ENCODE results near the gene GLCE.

GLCE gene

DNA sequence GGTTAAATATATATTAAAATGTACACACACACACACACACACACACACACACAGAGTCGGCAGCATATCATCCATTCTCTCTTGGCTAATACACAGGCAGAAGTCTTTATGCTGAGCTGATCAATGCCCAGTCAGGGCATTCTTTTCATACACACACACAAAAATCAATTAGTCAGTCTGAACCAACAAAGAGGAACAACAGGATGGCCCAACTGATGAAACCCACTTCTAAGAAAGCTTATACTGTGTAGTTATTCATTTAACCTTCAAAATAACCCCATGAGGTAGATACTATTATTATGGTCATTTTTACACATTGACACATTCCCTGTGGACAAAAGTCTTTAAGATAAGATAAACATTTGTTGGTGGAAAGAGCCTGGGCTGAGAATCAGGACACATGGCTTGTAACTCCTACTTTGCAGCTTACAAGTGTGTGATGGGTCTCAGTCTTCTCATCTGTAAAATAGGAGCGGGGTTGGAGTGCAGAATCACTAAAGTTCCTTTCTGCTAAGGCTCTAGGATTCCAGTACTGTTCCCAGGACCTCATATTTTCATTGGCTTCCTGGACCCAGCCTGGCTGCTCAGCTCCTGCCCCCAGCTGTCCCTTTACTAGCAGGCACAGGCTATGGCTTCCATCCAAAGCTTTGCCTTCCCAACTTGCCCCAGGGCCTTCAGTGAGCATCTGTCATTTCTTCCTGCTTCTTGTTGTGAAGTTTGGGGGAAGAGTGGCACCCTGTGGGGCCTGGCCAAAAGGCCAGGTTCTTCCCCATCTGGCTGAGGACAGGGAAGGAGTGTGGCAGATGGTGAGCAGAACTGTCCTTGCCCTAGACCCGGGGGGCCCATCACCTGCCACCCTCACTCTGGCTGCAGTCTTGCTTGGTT is 27.2 kb upstream of the GLCE start:
- no peak overlapping the region for H3K4me2 ChIP-seq (ENCODE audit: low read depth, low read length, poor library complexity, severe bottlenecking)
- H3K27ac ChIP-seq (ENCODE audit: low read depth, low read length) = no peak overlapping the region
- H3K27me3 ChIP-seq (ENCODE audit: low read length) = no peaks in the 10 kb centered on the region
- TF ChIP-seq EZH2phosphoT487 (conservative IDR thresholded peaks at IDR 0.05; ENCODE audit: low read length) = no peak
- TF ChIP-seq, protein P1, sequence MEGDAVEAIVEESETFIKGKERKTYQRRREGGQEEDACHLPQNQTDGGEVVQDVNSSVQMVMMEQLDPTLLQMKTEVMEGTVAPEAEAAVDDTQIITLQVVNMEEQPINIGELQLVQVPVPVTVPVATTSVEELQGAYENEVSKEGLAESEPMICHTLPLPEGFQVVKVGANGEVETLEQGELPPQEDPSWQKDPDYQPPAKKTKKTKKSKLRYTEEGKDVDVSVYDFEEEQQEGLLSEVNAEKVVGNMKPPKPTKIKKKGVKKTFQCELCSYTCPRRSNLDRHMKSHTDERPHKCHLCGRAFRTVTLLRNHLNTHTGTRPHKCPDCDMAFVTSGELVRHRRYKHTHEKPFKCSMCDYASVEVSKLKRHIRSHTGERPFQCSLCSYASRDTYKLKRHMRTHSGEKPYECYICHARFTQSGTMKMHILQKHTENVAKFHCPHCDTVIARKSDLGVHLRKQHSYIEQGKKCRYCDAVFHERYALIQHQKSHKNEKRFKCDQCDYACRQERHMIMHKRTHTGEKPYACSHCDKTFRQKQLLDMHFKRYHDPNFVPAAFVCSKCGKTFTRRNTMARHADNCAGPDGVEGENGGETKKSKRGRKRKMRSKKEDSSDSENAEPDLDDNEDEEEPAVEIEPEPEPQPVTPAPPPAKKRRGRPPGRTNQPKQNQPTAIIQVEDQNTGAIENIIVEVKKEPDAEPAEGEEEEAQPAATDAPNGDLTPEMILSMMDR (IDR thresholded peaks at IDR 0.05; ENCODE audit: insufficient read depth, low read length, poor library complexity, severe bottlenecking) = no peak
- no peaks in the 10 kb centered on the region for H3F3A ChIP-seq (ENCODE audit: insufficient read depth)
- H4K20me1 ChIP-seq (ENCODE audit: low read depth, low read length) = no peaks in the 10 kb centered on the region
- no peaks in the 10 kb centered on the region for H3K36me3 ChIP-seq (ENCODE audit: low read length)
- no peak overlapping the region for H3K4me3 ChIP-seq (ENCODE audit: insufficient read depth, low read length, poor library complexity, severe bottlenecking)
- no peaks in the 10 kb centered on the region for H3K9me3 ChIP-seq (ENCODE audit: insufficient read depth, low read length)
- no peak overlapping the region for H3K9ac ChIP-seq (ENCODE audit: low read length)
- H2AFZ ChIP-seq (ENCODE audit: low read depth, low read length, severe bottlenecking) = no peak overlapping the region
- no peaks in the 10 kb centered on the region for H3K79me2 ChIP-seq (ENCODE audit: insufficient read depth, low read length)
- no peaks in the 10 kb centered on the region for H3K9me2 ChIP-seq (replicated peaks; ENCODE audit: insufficient read depth, low read length)

DNA sequence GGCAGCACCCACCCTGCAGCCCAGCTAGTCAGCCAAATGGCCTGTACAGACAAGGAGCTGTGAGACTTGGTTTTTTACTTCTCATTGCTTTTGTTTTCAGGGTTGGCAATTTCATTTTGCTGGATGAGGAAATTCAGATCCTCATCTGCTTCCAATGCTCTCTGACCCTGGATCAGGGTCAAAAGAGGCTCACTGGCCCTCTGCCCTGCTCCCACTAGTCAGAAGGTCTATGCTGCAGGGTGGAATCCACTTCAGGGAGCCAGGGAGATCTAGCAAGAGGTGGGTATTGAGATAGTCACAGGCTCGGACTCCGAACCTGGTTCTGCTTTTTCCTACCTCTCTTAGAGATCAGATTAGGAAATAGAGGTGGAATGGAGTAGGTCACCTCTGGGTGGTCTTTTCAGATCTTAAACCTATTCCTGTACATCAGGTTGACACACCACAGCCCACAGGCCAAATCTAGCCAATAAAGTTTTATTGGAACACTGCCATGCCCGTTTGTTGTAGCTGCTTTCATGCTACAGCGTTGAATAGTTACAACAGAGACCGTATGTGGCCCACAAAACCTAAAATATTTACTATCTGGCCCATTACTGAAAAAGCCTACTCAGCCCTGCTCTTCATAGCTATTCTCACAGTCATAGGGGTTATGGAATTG is 26.4 kb upstream of the GLCE start:
- Histone ChIP-seq H4K20me1 (ENCODE audit: low read depth, low read length) (no peaks in the 10 kb centered on the region), H3K4me2 (ENCODE audit: low read depth, low read length, poor library complexity, severe bottlenecking) (no peak overlapping the region), H3K27me3 (ENCODE audit: low read length) (no peaks in the 10 kb centered on the region), H3F3A (ENCODE audit: insufficient read depth) (no peaks in the 10 kb centered on the region), H3K9me2 (replicated peaks; ENCODE audit: insufficient read depth, low read length) (no peaks in the 10 kb centered on the region), H3K4me3 (ENCODE audit: insufficient read depth, low read length, poor library complexity, severe bottlenecking) (no peak overlapping the region), H3K36me3 (ENCODE audit: low read length) (no peaks in the 10 kb centered on the region), H2AFZ (ENCODE audit: low read depth, low read length, severe bottlenecking) (no peak overlapping the region), H3K9me3 (ENCODE audit: insufficient read depth, low read length) (no peaks in the 10 kb centered on the region), H3K27ac (ENCODE audit: low read depth, low read length) (no peak overlapping the region), H3K79me2 (ENCODE audit: insufficient read depth, low read length) (no peaks in the 10 kb centered on the region), H3K9ac (ENCODE audit: low read length) (no peak overlapping the region)
- TF ChIP-seq EZH2phosphoT487 (conservative IDR thresholded peaks at IDR 0.05; ENCODE audit: low read length) = no peak

DNA sequence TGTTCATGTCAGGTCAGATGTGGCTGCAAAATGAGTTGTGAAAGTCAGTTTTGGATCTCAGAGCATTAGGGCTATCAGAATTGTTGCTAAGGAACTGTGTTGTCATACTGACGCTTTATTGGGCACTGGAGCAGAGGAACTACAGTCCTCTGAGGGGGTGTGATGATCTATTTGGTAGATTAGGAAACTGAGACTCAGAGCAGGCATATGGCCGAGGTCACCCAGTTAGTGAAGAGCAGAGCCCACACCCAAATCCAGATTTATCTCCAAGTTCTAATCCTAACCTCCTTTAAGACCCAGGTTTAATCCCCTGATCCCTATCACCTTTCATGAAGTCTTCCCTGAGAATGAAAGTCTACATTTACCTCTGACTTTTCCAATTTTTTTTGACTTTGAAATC is 25.6 kb upstream of the GLCE start:
- Histone ChIP-seq H3K9me3 (ENCODE audit: insufficient read depth, low read length) (no peaks in the 10 kb centered on the region), H3K27ac (ENCODE audit: low read depth, low read length) (no peak overlapping the region), H3K4me2 (ENCODE audit: low read depth, low read length, poor library complexity, severe bottlenecking) (no peak overlapping the region), H2AFZ (ENCODE audit: low read depth, low read length, severe bottlenecking) (no peak overlapping the region), H3K9me2 (replicated peaks; ENCODE audit: insufficient read depth, low read length) (no peaks in the 10 kb centered on the region), H3F3A (ENCODE audit: insufficient read depth) (no peaks in the 10 kb centered on the region), H3K27me3 (ENCODE audit: low read length) (no peaks in the 10 kb centered on the region), H3K9ac (ENCODE audit: low read length) (no peak overlapping the region), H3K36me3 (ENCODE audit: low read length) (no peaks in the 10 kb centered on the region), H4K20me1 (ENCODE audit: low read depth, low read length) (no peaks in the 10 kb centered on the region), H3K79me2 (ENCODE audit: insufficient read depth, low read length) (no peaks in the 10 kb centered on the region), H3K4me3 (ENCODE audit: insufficient read depth, low read length, poor library complexity, severe bottlenecking) (no peak overlapping the region)
- no peak for TF ChIP-seq EZH2phosphoT487 (conservative IDR thresholded peaks at IDR 0.05; ENCODE audit: low read length)
- TF ChIP-seq, protein P1 (IDR thresholded peaks at IDR 0.05; ENCODE audit: insufficient read depth, low read length, poor library complexity, severe bottlenecking) = no peak

DNA sequence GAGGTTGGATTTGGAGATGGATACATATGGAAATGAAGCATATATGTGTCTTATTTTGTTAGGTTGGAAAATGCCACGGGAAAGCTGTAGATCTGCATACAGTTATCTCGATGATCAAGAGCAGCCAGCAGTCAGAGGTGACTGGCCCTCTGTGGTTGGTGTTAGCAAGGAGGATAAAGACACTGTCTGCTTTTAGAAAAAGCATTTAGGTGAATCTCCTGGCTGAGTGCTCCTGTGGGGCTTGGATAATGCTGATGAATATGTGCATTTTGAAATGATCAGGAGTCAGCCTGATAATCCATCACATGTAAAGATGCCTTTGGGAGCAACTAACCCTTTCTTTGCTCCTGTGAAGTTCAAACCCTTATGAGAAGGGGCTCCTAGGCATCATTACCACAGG is 24.9 kb upstream of the GLCE start:
- no peaks in the 10 kb centered on the region for H3F3A ChIP-seq (ENCODE audit: insufficient read depth)
- no peaks in the 10 kb centered on the region for H3K36me3 ChIP-seq (ENCODE audit: low read length)
- H3K9me2 ChIP-seq (replicated peaks; ENCODE audit: insufficient read depth, low read length) = no peaks in the 10 kb centered on the region
- H3K27ac ChIP-seq (ENCODE audit: low read depth, low read length) = no peak overlapping the region
- H2AFZ ChIP-seq (ENCODE audit: low read depth, low read length, severe bottlenecking) = no peak overlapping the region
- no peak overlapping the region for H3K4me2 ChIP-seq (ENCODE audit: low read depth, low read length, poor library complexity, severe bottlenecking)
- H3K27me3 ChIP-seq (ENCODE audit: low read length) = no peaks in the 10 kb centered on the region
- H3K4me3 ChIP-seq (ENCODE audit: insufficient read depth, low read length, poor library complexity, severe bottlenecking) = no peak overlapping the region
- H3K79me2 ChIP-seq (ENCODE audit: insufficient read depth, low read length) = no peaks in the 10 kb centered on the region
- no peak for TF ChIP-seq EZH2phosphoT487 (conservative IDR thresholded peaks at IDR 0.05; ENCODE audit: low read length)
- TF ChIP-seq, protein P1 (IDR thresholded peaks at IDR 0.05; ENCODE audit: insufficient read depth, low read length, poor library complexity, severe bottlenecking) = no peak
- H3K9me3 ChIP-seq (ENCODE audit: insufficient read depth, low read length) = no peaks in the 10 kb centered on the region
- no peaks in the 10 kb centered on the region for H4K20me1 ChIP-seq (ENCODE audit: low read depth, low read length)
- H3K9ac ChIP-seq (ENCODE audit: low read length) = no peak overlapping the region

Data from SU-DHL-6 (cell line).